Measurements from ENCODE around the gene FCHSD1. TPM values are rescaled to one million over a fixed set of nuclear protein-coding genes. Genes with fewer than 3 reads are reported as not detected.
A peak's percentile ranks its signal among the peaks of the same experiment; 100 is the strongest.

Gene FCHSD1
- total and polyA plus RNA-seq, 4 donors: 12.2 to 23.2 (median 17.7) TPM

GRCh38 chr5:141635646-141636045, 15.6 kb downstream of the FCHSD1 start:
- H3K4me1 ChIP-seq (ENCODE audit: control insufficient read depth in 5 of 5, insufficient read depth in 5 of 5, low read length in 5 of 5): peaks cover 0 to 23% (median 8%) of the 10 kb centered on the region in 5 donors
- ATAC-seq (ENCODE audit: insufficient read depth, low FRiP score) (no peak), DNase-seq (no peak)
- H3K4me3 ChIP-seq: no peak overlapping the region
- H3K9ac ChIP-seq (ENCODE audit: insufficient read depth in 1 of 2, low read length in 2 of 2): peak overlapping the region in 1 of 2 donors; percentile 93
- no peak for TF ChIP-seq CTCF (IDR thresholded peaks at IDR 0.05; ENCODE audit: control extremely low read depth, extremely low read depth)
- H3K27me3 ChIP-seq (ENCODE audit: control insufficient read depth in 3 of 3, insufficient read depth in 3 of 3, low read length in 2 of 3): peaks cover 0 to 15% (median 14%) of the 10 kb centered on the region in 3 donors
- H3K9me3 ChIP-seq (ENCODE audit: control insufficient read depth in 4 of 4, insufficient read depth in 3 of 4, low read length in 3 of 4): no peaks in the 10 kb centered on the region
- peaks cover 0 to 6% (median 2%) of the 10 kb centered on the region in 4 donors for H3K36me3 ChIP-seq (ENCODE audit: control insufficient read depth in 4 of 4, insufficient read depth in 4 of 4, low read length in 4 of 4)
- 71 to 81% methylated on average over 7 of the region's 7 CpGs for WGBS, 2 donors
- no peak overlapping the region for H3K27ac ChIP-seq (ENCODE audit: low read depth in 1 of 2, low read length in 1 of 2)

DNA sequence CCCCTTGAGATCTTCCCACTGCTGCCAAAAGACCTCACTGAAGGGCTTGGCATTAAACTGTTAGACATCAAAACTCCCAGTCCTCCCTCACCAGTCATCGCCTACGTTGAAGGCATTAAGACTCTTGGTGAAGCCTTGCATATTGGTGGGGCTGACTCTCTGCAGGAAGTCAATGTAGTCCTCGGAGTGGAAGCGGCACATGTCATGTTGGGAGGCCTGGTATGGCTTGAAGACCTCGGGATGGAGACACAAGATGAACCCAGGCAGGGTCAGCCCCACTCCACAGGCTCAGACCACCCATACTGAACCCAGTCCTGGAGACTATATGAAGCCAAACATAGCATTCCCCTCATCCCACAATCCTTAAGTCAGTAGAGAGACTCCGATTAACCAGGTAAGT, 16.5 kb downstream of the FCHSD1 start:
- TF ChIP-seq CTCF (IDR thresholded peaks at IDR 0.05; ENCODE audit: control extremely low read depth, extremely low read depth): no peak
- no peaks in the 10 kb centered on the region for H3K9me3 ChIP-seq (ENCODE audit: control insufficient read depth in 4 of 4, insufficient read depth in 3 of 4, low read length in 3 of 4)
- H3K27me3 ChIP-seq (ENCODE audit: control insufficient read depth in 3 of 3, insufficient read depth in 3 of 3, low read length in 2 of 3): peaks cover 0 to 15% (median 14%) of the 10 kb centered on the region in 3 donors
- H3K27ac ChIP-seq (ENCODE audit: low read depth in 1 of 2, low read length in 1 of 2): no peak overlapping the region
- 90 to 96% methylated on average over 6 of the region's 6 CpGs for WGBS, 2 donors
- ATAC-seq (ENCODE audit: insufficient read depth, low FRiP score): no peak
- peak overlapping the region in 1 of 2 donors; percentile 38 for H3K9ac ChIP-seq (ENCODE audit: insufficient read depth in 1 of 2, low read length in 2 of 2)
- no peak for DNase-seq
- peaks cover 0 to 23% (median 8%) of the 10 kb centered on the region in 5 donors for H3K4me1 ChIP-seq (ENCODE audit: control insufficient read depth in 5 of 5, insufficient read depth in 5 of 5, low read length in 5 of 5)
- no peak overlapping the region for H3K4me3 ChIP-seq
- H3K36me3 ChIP-seq (ENCODE audit: control insufficient read depth in 4 of 4, insufficient read depth in 4 of 4, low read length in 4 of 4): peaks cover 0 to 9% (median 6%) of the 10 kb centered on the region in 4 donors

GRCh38 chr5:141633871-141634561, 17.2 kb downstream of the FCHSD1 start:
- H3K9ac ChIP-seq (ENCODE audit: insufficient read depth in 1 of 2, low read length in 2 of 2): no peak overlapping the region
- no peak for TF ChIP-seq CTCF (IDR thresholded peaks at IDR 0.05; ENCODE audit: control extremely low read depth, extremely low read depth)
- WGBS, 2 donors: 66 to 72% methylated on average over 5 of the region's 5 CpGs
- H3K36me3 ChIP-seq (ENCODE audit: control insufficient read depth in 4 of 4, insufficient read depth in 4 of 4, low read length in 4 of 4): peaks cover 0 to 16% (median 13%) of the 10 kb centered on the region in 4 donors
- no peak overlapping the region for H3K4me3 ChIP-seq
- peaks cover 0 to 23% (median 8%) of the 10 kb centered on the region in 5 donors for H3K4me1 ChIP-seq (ENCODE audit: control insufficient read depth in 5 of 5, insufficient read depth in 5 of 5, low read length in 5 of 5)
- peaks cover 0 to 15% (median 14%) of the 10 kb centered on the region in 3 donors for H3K27me3 ChIP-seq (ENCODE audit: control insufficient read depth in 3 of 3, insufficient read depth in 3 of 3, low read length in 2 of 3)
- ATAC-seq (ENCODE audit: insufficient read depth, low FRiP score) (no peak), DNase-seq (no peak)
- no peak overlapping the region for H3K27ac ChIP-seq (ENCODE audit: low read depth in 1 of 2, low read length in 1 of 2)
- H3K9me3 ChIP-seq (ENCODE audit: control insufficient read depth in 4 of 4, insufficient read depth in 3 of 4, low read length in 3 of 4): no peaks in the 10 kb centered on the region

Measured in lung (tissue), 12 donors.